Kidney glomerular epithelial cell (primary cell): ENCODE data around the gene IP6K3.
A peak's percentile ranks its signal among the peaks of the same experiment; 100 is the strongest.

Experiments
- DNase-seq: peaks from one replicate; lab custom pipeline; 2025; lab: John Stamatoyannopoulos, UW

IP6K3 gene

DNA sequence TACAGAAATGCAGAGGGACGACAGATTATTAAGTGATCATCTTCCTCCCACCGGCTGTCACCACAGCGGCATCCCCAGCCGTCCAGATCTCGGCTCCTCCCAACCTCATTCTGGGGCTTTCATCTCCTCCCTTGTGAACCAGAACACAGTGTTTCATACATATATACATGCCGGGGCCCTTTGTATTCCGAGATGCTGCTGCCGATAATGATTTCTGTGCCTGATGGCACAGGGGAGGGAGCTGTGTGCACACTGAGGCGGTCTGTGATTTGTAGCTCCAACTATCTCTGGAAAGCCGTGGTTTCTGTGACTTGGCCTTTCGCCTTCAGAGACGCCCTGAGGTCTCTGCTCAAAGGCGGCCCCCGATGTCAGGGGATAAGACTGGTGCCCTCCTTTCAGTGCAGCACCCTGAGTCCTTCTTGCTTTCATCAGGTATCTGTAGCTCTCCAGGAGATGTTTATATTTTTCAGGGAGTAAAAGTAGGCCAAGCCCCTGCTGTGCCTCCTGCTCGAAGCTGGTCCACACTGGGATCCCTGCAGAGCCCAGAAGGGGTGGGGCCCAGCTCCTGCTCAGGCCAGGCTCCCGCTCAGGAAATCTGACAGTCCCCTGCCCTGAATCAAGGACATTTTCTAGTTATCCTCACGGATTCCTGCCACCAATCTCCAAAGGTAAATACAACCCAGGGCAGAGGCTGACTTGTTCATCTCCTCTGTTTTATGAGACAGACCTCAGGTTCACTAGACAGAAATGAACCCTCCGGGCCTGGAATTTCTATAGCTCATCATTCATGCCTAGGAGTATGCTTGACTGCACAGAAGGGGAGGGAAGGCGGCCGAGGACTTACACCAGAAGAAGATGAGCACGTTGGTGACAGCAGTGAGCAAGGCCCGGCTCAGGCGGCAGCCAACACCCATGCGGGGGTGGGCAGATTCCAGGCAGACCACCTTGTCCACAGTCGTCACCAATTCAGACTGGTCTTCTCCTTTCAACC lies 31.0 kb upstream of the IP6K3 start:
- DNase-seq: peak; percentile 67

DNA sequence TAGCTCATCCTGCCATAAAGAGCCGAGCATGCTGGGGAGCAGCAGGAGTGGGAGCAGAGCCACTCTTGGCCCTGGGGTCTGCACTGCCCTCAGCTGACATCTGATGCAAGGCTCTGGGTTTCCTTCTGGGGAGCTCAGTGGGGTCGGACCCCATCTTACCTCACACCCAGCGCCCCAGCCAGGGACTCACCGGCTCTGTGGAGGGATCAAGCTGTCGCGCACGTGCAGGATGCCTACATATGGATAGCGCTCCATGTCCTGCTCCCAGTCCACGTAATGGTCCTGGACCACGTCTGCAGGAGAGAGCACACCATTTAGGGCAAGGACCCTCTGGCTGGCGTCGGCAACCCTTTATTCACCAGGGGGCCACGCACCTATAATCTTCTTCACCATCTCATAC lies 30.1 kb upstream of the IP6K3 start:
- no peak for DNase-seq

DNA sequence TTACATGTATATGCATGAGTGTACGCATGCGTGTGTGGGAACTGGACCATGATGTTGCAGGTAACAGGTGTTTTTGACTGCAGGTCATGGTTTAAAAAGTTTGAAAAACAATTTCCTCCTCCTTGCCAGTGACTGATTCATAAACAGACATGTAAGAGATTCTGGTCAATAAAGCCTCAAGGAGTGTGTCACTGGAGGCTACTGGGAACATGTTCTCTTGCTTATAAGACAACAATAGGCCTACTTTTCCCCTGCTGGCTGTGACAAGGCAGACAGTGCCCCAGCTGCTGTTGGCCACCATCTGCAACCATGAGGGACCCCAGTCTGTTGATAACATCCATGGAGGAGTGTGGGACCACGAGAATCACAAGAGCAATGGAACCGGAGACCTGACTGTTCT lies 29.5 kb upstream of the IP6K3 start:
- no peak for DNase-seq

DNA sequence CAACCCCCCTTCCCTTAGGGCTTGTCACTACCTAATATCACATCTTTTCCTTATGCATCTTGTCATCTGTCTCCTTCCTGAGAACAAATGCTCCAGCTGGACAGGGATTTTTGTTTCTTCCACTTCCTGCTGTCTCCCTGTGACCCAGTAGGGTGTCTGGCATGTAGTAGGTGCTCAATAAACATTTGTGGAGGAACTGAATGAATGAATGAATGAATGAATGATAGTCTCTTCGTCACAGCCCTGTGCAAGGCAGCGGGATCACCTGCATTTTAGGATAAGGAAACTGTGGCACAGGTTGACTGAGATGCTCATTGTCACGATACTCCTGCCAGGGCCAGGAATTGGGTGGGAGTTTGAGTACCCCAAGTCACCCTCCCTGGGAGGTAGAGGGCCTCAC lies 28.1 kb upstream of the IP6K3 start:
- no peak for DNase-seq

DNA sequence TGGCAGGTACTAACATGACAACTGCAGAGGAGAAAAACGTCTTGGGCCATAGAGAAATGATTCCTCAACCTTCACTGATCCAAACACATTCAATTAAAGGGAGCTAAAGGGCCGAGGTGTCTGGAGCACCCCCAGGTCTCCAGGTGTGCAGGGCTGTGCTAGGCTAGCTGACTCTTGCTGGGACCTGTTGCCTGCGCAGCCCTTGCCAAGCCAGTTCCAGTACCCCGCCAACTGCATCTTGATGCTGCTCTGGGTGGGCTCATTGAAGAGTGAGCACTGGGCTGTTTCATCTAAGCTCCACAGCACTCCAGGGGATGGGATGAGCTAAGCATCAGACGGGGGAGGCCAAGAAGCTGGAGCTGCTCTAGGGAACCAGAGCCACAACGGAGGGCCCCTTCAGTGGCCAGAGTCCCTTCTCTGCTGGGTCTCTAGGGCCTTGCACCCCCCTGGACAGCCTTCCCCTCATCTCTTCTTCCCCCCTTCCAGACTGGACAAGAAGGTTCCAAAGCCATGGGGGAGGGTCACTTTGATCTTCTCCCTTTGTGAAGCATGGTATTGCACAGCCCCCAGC lies 26.3 kb upstream of the IP6K3 start:
- no peak for DNase-seq

DNA sequence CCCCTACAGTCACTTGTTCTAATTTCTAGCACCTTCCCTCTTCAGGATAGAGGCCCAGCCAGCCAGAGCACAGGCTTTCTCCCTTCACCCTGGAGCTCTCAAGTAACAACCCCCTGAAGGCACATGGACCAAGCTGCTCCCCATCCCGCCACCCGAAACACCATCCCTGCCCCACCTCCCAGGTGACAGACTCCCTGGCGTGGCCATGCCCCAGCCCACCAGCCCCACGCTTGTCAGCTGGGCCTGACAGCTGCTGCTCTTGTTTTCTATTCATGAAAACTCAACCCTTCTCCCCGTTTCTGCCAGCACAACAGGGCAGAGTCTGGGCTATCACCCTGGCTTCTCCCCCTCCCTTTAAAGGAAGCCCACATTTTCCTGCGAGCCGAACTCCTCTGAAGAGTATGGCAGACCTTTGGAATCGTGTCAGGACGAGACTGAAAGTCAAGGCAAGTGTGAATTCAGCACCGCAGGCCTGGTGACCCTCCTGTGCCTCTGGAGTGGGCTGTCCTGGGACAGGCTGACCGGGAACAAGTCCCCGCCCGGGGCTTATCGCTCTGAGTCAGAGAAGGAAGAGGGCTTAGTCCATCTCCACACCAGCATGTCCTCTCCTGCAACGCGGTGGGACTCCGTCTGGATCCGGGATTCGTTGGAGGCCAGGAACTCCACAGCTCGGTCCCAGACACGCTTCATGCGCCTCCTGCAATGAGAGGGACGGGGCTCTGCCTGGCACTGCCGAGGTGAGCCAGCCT lies 25.6 kb upstream of the IP6K3 start:
- DNase-seq: peak; percentile 17

DNA sequence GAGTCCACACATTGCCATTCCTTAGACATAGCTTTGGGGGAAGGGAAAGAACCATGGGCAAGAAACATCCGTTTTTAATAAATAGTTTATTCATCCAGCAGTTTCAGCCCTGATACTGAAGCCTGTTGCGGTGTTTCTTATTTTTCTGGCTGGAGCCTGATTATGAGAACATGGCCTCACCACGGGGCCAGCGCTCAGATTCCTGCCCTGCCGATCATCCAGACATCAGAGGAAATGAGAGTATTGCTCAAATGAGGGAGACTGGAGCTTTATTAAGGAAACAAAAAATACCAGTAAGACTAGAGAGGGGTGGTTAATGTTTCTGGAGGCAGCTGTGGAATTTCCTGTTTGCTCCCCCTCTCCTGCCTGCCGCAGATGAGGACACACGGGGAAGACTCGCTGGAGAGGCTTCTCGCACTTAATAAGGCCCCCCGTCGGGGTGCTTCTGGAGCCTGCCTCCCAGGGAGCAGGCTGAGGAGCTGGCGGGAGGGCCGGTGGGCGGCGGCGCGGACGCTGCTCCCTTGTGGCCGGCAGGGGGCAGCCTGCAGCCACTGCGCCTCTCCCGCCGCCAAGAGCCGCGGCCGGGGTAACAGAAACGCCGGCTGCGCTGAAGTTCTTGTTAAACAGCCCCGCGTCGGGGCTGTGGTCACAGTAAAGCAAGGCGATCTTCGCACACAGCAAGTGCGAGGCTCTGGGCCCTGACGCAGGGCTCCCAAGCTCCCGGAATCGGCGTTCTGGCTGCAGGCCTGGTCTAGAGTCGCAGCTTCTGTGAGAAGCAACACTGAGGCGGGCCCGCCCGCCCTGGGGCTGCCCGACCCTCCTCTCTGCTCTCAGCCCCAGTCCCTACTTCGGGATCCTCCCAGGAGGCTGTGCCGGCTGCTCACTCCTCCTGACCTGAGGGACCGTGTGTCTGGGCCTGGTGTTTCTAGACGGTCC lies 24.7 kb upstream of the IP6K3 start:
- DNase-seq: peak; percentile 91

DNA sequence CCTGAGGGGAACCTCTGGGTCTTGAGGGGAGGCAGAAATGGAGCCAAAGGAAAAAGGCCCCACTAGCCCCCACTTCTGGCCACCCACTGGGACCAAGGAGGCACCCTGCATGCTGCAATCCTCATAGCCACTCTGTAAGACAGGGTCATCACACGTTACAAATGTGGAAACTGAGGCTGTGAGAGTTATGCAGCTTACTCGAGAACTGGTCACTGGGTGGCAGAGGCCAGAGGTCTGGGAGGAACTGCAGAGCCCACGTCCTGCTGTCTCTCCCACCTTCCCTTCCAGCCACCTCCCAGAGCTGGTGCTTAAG lies 24.1 kb upstream of the IP6K3 start:
- no peak for DNase-seq

DNA sequence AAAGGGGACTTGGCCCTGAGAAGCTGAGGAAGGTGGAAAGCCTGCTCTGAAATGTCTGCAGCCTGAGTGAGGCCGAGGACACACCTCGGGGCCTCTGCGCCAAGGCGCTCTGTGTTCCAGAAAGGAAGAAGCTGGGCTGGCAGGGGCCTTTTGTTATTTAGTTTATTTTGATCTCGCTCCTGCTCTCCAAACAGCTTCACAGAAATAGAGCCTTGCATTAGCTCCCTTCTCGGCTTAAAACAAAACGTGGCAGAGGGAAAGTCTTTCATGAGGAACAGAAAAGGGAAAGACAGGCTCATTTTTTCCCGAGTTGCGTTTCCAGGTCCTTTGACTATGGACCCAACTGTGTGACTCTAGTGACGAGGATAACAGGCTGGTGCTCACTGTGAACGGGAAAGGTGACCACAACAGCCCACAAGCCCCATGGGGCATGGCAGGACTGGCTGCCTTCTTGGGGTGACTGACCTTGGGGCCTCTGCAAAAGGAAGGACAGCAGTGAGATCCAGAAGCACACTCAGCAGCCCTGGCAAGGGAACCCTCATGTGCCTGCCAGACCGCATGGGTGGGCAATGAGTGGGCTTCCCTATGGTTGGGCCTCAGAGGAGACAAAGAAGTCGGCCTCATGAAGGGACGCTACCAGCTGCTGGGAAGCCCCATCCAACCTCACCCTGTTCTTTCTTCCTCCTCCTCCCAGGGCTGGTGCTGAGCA lies 23.6 kb upstream of the IP6K3 start:
- DNase-seq: no peak

DNA sequence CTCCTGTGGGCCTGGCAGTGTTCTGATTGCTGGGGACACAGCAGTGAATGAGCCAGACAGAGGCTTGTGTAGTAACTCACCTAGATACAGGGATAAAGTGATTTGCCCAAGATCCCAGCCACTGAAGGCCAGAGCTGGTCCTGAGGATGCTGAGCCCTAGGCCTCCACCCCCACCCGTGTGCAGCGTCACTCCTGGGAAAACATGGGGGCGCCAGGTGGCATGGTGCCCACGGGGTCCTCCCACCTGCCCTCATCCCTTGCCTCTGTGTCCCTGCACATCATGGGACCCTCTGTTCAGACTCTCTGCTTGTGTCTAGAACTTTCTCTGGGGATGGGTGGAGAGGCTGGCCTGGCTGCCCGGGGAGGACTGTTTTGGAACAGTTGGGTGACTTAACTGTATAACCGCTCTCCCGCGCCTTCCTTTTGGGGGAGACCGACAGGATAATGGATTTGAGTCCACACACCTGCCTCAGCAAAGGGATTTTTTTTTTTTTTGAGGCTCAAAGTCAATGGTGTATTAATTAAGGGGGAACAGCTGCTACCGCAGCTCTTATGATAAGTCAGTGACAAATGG lies 22.6 kb upstream of the IP6K3 start:
- DNase-seq: no peak

DNA sequence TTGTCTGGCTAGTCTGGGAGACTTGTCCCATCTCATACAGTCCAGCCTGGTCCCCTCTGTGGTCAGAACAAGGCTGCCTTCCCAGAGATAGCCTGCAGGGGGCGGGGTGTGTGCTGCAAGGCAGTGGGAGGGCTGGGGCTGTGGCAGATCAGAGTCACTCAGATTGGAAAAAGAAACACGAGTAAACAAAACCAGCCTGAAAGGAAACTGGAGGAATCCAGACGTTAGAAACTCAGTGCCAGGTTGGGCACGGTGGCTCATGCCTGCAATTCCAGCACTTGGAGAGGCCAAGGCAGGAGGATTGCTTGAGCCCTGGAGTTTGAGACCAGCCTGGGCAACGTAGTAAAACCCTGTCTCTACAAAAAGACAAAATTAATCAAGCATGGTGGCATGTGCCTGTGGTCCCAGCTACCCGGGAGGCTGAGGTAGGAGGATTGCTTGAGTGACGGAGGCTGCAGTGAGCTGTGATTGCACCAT lies 22.0 kb upstream of the IP6K3 start:
- DNase-seq: peak; percentile 75

DNA sequence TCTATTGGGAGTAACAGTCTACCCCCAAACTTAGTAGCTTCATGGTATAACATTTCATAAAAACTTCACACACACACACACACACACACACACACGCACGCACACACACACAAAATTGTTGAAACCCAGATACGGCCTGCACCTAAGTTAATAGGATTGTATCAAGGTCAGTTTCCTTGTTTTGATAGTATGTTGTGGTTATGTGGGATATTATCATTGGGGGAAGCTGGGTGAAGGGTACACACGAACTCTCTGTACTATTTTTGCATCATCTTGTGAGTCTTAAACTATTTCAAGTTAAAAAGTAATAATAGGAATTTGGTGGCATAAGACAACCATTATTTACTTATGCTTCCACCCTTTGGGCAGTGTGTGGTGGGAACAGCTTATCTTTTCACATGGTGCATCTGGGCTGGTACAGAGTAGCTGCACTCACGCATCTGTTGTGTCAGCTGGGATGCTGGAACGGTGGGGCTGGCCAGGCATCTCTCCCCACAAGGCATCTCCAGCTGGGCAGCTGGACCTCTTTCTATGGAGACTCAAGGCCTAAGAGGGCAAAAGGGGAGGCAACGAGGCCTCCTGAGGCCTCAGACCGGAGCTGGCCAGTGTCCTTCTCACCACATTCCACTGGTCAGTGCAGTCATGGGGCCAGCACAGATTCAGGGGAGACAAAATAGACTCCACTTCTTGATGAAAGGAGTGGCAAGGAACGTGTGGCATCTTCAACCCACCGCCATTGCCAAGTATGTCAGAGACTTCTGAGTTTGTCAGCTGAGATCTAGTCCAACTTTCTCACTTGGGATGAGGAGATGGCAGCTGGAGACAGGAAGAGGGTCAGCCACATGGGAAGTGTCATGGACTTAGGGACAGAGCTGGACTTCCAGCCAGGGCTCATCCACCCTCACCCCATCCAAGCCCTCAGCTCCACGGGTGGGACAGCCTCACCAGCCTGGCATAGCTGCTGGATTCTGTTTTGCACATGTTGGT lies 20.5 kb upstream of the IP6K3 start:
- no peak for DNase-seq

DNA sequence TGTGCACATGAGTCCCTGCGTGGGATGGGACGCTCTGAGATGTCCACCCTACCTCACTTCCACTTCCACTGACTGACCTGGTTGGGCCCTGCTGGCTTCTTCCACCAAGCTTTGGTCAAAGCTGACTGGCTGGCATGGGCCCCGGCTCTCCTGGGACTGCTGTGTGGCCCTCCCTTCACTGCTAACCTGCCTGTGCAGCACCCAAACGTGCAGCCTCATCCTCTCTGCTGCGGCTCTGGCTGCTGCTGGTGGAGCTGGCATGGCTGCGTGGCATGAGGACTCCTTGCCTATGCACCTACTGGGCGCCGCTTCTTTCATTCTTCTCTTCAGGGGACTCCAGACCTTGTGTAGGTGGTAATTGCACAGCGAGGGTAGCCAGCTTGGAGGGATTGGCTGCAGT lies 18.7 kb upstream of the IP6K3 start:
- DNase-seq: no peak

DNA sequence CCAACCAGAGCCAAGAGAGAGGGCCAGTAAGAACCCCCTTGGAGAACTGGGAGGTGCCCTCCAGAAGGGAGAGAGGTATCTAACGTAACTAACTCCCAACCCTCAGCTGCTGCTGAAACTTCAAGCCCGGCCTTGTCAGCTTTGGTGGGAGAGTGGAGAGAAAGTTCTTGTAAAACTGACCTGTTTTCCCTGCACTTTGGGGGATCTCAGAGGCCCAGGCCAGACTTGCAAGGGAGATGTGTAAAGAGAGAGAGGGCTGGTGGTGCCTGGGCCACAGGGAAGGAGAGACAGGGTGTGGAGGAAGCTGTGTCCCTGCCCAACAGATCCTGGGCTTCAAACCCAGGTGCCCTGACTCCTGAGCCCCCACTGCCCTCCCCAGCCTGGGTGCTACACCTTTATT lies 17.3 kb upstream of the IP6K3 start:
- DNase-seq: no peak

DNA sequence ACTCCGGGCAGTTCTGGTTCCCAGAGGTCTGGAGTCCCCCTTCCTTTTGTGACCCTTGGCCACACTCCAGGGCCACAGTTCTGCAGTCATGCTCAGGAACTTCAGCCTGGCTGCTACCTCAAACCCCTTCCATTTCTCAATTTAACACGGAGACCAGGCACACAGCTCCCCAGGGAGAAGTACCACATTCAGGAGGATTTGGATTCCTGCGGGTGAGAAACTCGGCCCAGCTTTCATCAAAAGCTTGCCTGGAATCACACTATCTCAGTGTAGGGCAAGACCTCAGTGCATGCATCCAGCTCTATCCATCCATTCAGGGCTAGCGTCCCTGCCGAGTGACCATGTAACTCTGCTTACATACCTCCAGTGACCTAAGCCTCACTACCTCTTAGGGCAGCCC lies 16.8 kb upstream of the IP6K3 start:
- no peak for DNase-seq

DNA sequence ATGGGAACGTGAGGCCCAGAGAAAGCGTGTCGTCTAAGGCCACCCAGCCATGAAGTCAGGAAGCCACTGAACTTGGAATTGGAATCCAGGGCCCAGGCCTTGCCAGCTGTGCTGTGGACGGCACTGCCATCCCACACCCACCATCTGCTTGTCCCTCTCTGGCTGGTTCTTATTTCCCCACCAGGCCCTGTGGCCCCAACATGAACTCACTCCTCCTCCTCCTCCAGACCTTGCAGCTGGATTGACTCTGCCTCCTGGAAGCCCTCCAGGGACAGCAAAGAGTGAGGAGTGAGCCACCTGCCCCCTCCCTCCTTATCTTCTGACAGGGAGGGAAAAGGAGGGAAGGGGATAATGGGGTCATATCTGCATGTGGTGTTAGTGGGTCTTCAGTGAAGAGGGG lies 16.0 kb upstream of the IP6K3 start:
- DNase-seq: no peak

DNA sequence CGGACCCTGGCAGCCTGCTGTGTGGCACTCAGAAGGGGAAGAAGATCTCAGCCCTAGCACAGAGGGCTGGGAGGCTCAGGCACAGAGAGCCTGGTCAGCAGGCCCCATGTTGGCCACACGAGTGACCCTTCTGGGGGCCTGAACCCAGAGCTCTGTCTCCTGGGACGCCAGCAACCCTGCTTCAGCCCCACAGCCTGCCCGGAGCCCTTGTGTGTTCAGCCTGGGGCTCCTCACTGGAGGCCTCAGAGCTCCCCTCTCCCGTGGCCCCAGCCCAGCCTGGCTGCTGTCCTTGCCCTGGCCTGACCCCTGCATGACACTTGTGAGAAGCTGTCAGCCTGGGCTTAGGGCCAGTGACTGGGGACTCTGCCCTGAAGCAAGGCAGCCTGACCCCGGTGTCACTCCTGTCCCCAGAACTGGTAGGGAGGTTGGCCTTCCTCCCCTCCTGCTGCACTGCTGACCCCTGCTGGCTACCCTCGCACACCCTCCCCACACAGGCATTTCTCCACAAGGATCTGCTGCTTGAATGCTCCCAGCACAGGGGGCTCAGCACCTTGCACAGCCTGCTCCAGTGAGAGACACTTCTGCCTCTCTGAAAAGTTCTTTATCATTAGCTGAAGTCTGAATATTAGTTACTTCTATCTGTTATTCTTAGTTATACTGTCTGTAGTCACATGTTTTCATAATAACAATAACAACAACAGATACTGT lies 15.4 kb upstream of the IP6K3 start:
- no peak for DNase-seq

DNA sequence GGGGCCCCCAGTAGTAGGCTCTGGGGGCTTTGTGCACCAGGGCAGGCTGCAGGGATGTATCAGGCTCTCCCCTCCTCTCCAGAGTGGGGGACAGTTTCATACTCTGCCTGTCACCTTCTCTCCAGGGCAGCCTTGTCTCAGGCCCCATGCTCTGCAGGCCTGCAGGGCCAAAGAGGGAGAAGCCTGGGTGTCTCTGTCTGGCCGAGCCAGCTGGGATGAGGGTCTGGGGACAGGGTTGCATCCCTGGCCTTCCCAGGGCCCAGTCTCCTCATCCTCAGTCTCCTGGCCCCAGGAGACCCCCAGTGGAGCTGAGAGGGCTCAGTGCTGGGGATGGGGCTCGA lies 14.8 kb upstream of the IP6K3 start:
- no peak for DNase-seq
